ENCODE measurements around the gene DRD3.
A peak's percentile ranks its signal among the peaks of the same experiment; 100 is the strongest.

DRD3 gene

GRCh38 chr3:114122027-114122709, 56.7 kb downstream of the DRD3 start:
- DNase-seq = peak in 1 of 56 donors; percentile 11

GRCh38 chr3:114120211-114120610, 58.6 kb downstream of the DRD3 start:
- no peak for DNase-seq

GRCh38 chr3:114119776-114120175, 59.1 kb downstream of the DRD3 start:
- DNase-seq = no peak

- DNase-seq = no peak
These were observed 63.7 kb downstream of the DRD3 start for GRCh38 chr3:114115143-114115542.

GRCh38 chr3:114114719-114115118, 64.1 kb downstream of the DRD3 start:
- no peak for DNase-seq

GRCh38 chr3:114112696-114113095, 66.2 kb downstream of the DRD3 start:
- no peak for DNase-seq

GRCh38 chr3:114111060-114111770, 67.6 kb downstream of the DRD3 start:
- DNase-seq = no peak

GRCh38 chr3:114110439-114110838, 68.4 kb downstream of the DRD3 start:
- no peak for DNase-seq

GRCh38 chr3:114108137-114108536, 70.7 kb downstream of the DRD3 start:
- no peak for DNase-seq

GRCh38 chr3:114104414-114104813, 74.4 kb downstream of the DRD3 start:
- DNase-seq = no peak

GRCh38 chr3:114103858-114104257, 75.0 kb downstream of the DRD3 start:
- DNase-seq = no peak

GRCh38 chr3:114103181-114103580, 75.7 kb downstream of the DRD3 start:
- no peak for DNase-seq

GRCh38 chr3:114101101-114101500, 77.8 kb downstream of the DRD3 start:
- DNase-seq = no peak

- DNase-seq = no peak
These were observed 83.1 kb downstream of the DRD3 start for GRCh38 chr3:114095796-114096195.

- peak in 4 of 56 donors; percentile 1 to 16 (median 8) for DNase-seq
These were observed 85.3 kb downstream of the DRD3 start for GRCh38 chr3:114093596-114093995.

- no peak for DNase-seq
These were observed 85.9 kb downstream of the DRD3 start for GRCh38 chr3:114093016-114093380.

GRCh38 chr3:114092151-114093015, 86.5 kb downstream of the DRD3 start:
- DNase-seq = no peak

- DNase-seq = no peak
These were observed 89.2 kb downstream of the DRD3 start for GRCh38 chr3:114089675-114090074.

GRCh38 chr3:114086356-114086755, 92.5 kb downstream of the DRD3 start:
- no peak for DNase-seq

- no peak for DNase-seq
These were observed 95.7 kb downstream of the DRD3 start for GRCh38 chr3:114083112-114083511.

- DNase-seq = no peak
These were observed 97.8 kb downstream of the DRD3 start for GRCh38 chr3:114081037-114081436.

- no peak for DNase-seq
These were observed 98.7 kb downstream of the DRD3 start for GRCh38 chr3:114080201-114080600.

Data from amygdala (tissue), 56 donors.